ENCODE data around the gene HIVEP3.

DNA sequence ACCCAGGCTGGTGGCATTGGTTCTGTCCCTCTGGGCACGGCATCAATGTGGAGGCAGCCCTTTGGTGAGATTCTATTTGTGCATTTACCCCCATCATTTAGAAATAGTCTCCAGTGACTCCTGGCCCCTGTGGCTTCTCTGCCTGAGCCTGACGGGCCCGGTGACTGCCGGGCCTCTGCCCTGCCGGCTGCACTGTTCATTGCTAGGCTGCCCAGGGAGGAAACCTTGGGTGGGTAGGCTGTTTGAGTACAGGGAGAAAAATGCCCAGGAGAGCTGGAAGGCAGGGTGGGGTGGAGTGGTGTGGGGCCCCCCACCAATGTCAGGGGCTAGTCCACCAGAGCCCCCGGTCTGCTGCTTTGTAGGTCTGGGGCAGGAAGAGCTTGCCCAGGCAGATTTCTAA lies 410.9 kb downstream of the HIVEP3 start:
- TF ChIP-seq, protein P1, sequence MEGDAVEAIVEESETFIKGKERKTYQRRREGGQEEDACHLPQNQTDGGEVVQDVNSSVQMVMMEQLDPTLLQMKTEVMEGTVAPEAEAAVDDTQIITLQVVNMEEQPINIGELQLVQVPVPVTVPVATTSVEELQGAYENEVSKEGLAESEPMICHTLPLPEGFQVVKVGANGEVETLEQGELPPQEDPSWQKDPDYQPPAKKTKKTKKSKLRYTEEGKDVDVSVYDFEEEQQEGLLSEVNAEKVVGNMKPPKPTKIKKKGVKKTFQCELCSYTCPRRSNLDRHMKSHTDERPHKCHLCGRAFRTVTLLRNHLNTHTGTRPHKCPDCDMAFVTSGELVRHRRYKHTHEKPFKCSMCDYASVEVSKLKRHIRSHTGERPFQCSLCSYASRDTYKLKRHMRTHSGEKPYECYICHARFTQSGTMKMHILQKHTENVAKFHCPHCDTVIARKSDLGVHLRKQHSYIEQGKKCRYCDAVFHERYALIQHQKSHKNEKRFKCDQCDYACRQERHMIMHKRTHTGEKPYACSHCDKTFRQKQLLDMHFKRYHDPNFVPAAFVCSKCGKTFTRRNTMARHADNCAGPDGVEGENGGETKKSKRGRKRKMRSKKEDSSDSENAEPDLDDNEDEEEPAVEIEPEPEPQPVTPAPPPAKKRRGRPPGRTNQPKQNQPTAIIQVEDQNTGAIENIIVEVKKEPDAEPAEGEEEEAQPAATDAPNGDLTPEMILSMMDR (IDR thresholded peaks at IDR 0.05): no peak
- TF ChIP-seq POLR2A (IDR thresholded peaks at IDR 0.05): no peak
